Endodermal cell (in vitro differentiated cells): ENCODE measurements around the gene CAPNS1. TPM values are rescaled to one million over a fixed set of nuclear protein-coding genes. Genes with fewer than 3 reads are reported as not detected.

Experiments
- DNase-seq: peaks from one replicate; pipeline ENCODE4 v3.0.0-alpha.2; 2017
- H3K27ac ChIP-seq: 2 replicates; pipeline ENCODE4 v1.5.1; 2013; ENCODE audit warnings: mild to moderate bottlenecking, low read depth, low read length, moderate library complexity
- H3K27me3 ChIP-seq: 2 replicates; pipeline ENCODE4 v1.6.1; 2013; ENCODE audit warnings: mild to moderate bottlenecking, low read length, moderate library complexity; ENCODE audit not compliant: insufficient read depth, control insufficient read depth, poor library complexity, severe bottlenecking
- H3K36me3 ChIP-seq: 2 replicates; pipeline ENCODE4 v1.7.0; 2013; ENCODE audit warnings: mild to moderate bottlenecking, low read length, moderate library complexity; ENCODE audit not compliant: control insufficient read depth, insufficient read depth
- H3K4me1 ChIP-seq: one replicate; pipeline ENCODE4 v1.7.0; 2013; ENCODE audit warnings: low read length; ENCODE audit not compliant: control insufficient read depth, insufficient read depth
- H3K4me3 ChIP-seq: 2 replicates; pipeline ENCODE4 v1.5.1; 2013; ENCODE audit warnings: mild to moderate bottlenecking, low read length, moderate library complexity
- H3K9ac ChIP-seq: 2 replicates; pipeline ENCODE4 v1.6.1; 2013; ENCODE audit warnings: mild to moderate bottlenecking, low read length, moderate library complexity; ENCODE audit not compliant: poor library complexity, severe bottlenecking; ENCODE audit errors: extremely low read depth
- H3K9me3 ChIP-seq: 2 replicates; pipeline ENCODE4 v1.6.1; 2013; ENCODE audit warnings: mild to moderate bottlenecking, low read length, moderate library complexity; ENCODE audit not compliant: control insufficient read depth
- H3K27ac Mint-ChIP-seq: 2 replicates; pipeline ENCODE4 v1.8.0; 2020; ENCODE audit warnings: mixed read lengths
- H3K27me3 Mint-ChIP-seq: 2 replicates; pipeline ENCODE4 v1.8.0; 2021; ENCODE audit warnings: mild to moderate bottlenecking, mixed read lengths; ENCODE audit not compliant: insufficient read depth
- H3K36me3 Mint-ChIP-seq: 2 replicates; pipeline ENCODE4 v1.8.0; 2020; ENCODE audit warnings: low read depth, mixed read lengths
- H3K4me1 Mint-ChIP-seq: 2 replicates; pipeline ENCODE4 v1.8.0; 2020; ENCODE audit warnings: mixed read lengths
- H3K4me3 Mint-ChIP-seq: 2 replicates; pipeline ENCODE4 v1.8.0; 2020; ENCODE audit warnings: mild to moderate bottlenecking, moderate library complexity, mixed read lengths
- H3K9me3 Mint-ChIP-seq: 2 replicates; pipeline ENCODE4 v1.8.0; 2020; ENCODE audit warnings: mild to moderate bottlenecking, mixed read lengths
- WGBS, 2 experiments: methylation state at CpG; one replicate each; pipeline versions ENCODE4 v1.1.5 to v1.1.7; 2013; ENCODE audit warnings: missing lambda C conversion rate in 2 of 2, mixed read lengths in 1 of 2; ENCODE audit not compliant: insufficient coverage in 1 of 2, insufficient read length in 1 of 2; 5-methylcytosine and 5-hydroxymethylcytosine counted together
- long read RNA-seq, 4 experiments: library from polyadenylated mRNA in 2 of 4; library from RNA in 1 of 4; library from capped mRNA in 1 of 4; stranded (forward) in 3 of 4; unstranded in 1 of 4; transcript quantifications; one replicate each; pipeline ENCODE4 v2.0.0, GENCODE V29; 2020 to 2021; ENCODE audit warnings: inconsistent platforms in 1 of 4
- polyA plus RNA-seq, 2 experiments: library from polyadenylated mRNA; stranded (reverse); fragments of 50-300 nt; gene quantifications; one replicate each; pipeline ENCODE4 v1.2.3, GENCODE V29; 2013
- total RNA-seq, 2 donors: library from RNA; stranded (reverse); fragmentation: NEBNext Ultra II Directional in 1 of 2; extraction: Animal tissue kit (Norgen Biotek cat#: 25700) in 1 of 2; gene quantifications; 2 replicates in 1 of 2; 3 replicates in 1 of 2; pipeline ENCODE4 v1.2.1, GENCODE V29; 2021
- TF ChIP-seq, protein P1 (sequence below): fragments of 200-600 bp; sonication (generic); conservative IDR thresholded peaks from 2 replicates; pipeline ENCODE4 v1.5.0; 2021; ENCODE audit warnings: antibody characterized with exemption, mild to moderate bottlenecking

The CAPNS1 gene
- total RNA-seq: 100 to 1,000 TPM; 633 to 714 TPM
- polyA plus RNA-seq (2013, experiment 1 of 2): 405 TPM
- polyA plus RNA-seq (2013, experiment 2 of 2): 436 TPM
- long read RNA-seq, experiment 1, transcript CAPNS1-201 (11 exons, 1,918 nt): major isoform, 44 of 250 reads
- long read RNA-seq, experiment 1, partial matches to known transcripts: 156 of 250 reads
- long read RNA-seq, experiment 1, other reads (novel, unspliced or antisense): 50 of 250 reads
- long read RNA-seq, experiment 2, transcript CAPNS1-201 (11 exons, 1,918 nt): major isoform, 134 of 240 reads
- long read RNA-seq, experiment 2, partial matches to known transcripts: 44 of 240 reads
- long read RNA-seq, experiment 2, other reads (novel, unspliced or antisense): 61 of 240 reads
- long read RNA-seq, experiment 3, partial matches to known transcripts: 2 of 6 reads
- long read RNA-seq, experiment 3, other reads (novel, unspliced or antisense): 4 of 6 reads
- long read RNA-seq, experiment 4, partial matches to known transcripts: 22 of 29 reads
- long read RNA-seq, experiment 4, other reads (novel, unspliced or antisense): 7 of 29 reads

DNA sequence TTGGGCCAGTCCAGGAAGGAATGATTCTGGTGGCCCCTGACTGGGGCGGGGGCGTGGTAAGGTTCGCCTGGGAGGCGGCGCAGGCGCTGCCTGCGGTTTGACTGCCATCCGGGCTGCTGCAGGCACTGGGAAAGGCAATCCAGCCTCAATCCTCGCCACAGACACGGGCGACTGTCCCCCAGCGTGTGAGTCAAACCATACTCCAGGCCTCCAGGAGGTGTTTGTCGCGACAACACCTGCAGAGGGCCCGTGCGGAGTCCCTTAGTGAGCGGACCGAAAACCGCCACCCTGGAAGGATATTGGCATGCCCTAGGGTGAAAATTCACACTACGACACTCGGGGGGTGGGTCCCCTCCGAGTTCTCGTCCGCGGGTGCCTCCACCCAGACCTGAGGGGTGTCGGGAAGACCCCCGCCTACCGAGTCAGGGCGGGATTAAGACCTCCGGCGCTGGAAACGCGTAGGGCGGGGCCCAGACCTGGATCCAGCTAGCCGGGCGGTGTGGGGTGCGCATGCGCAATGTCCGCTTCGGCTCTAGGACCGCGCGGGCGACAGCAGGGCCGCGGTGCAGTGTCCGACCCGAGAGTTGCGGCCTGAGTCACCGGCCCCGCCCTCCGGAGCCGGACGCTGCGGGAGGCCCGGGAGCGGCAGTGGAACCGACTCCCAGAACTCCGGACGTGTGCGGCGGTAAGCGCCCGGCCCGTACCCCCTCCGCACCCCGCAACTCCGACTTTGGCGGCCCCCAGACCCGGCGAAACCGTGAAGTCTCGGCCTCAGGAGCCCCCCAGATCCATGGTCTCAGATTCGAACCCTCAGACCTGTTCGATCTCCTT lies at the start of gene CAPNS1:
CAPNS1 (plus strand) TSS at position 594 of the 831 bp plus-strand sequence. CDS start 946 bp downstream, outside the sequence.
- peak within 1 kb of the TSS; percentile 64 for H3K27ac ChIP-seq

DNA sequence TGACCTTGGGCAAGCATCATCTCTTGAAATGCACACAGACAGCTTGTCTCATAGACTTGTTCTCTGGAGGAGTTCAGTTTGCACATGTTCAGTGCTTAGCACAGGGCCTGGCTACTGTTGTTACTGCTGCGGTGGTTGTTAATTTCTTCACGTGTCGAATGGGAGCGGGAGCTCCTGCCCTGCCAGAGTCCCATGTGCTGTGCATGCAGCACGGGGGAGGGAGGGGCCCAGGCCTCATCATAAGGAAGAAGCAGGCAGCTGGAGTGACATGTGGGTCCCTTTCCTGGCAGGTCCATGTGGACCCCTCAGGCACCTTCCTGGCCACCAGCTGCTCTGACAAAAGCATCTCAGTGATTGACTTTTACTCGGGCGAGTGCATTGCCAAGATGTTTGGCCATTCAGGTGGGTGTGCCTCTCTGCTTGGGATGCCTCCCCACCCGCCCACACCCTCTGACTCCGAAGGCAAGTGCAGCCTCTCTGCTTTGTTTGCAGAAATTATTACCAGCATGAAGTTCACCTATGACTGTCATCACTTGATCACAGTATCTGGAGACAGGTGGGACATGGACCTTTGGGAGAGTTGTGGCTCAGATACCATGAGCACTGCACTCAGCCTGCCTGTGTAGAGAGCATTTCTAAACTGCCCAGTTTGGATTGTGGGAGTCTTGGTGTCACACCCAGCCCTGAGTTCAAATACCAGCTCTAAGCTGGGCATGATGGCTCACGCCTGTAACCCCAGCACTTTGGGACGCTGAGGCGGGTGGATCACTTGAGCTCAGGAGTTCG lies 48.8 kb upstream of the CAPNS1 start:
- Histone ChIP-seq H3K4me1 (no peaks in the 10 kb centered on the region), H3K27ac (no peak overlapping the region), H3K36me3 (peaks cover 55% of the 10 kb centered on the region), H3K9ac (no peak overlapping the region), H3K27me3 (no peaks in the 10 kb centered on the region), H3K4me3 (no peak overlapping the region), H3K9me3 (no peaks in the 10 kb centered on the region)
- no peak for DNase-seq
- Mint-ChIP-seq H3K4me3 (no peak overlapping the region), H3K27me3 (no peaks in the 10 kb centered on the region), H3K36me3 (peaks cover 53% of the 10 kb centered on the region), H3K27ac (no peak overlapping the region), H3K4me1 (no peaks in the 10 kb centered on the region), H3K9me3 (no peaks in the 10 kb centered on the region)
- WGBS, 2 experiments: 85 to 86% methylated on average over 11 to 12 of the region's 13 CpGs
- TF ChIP-seq, protein P1, sequence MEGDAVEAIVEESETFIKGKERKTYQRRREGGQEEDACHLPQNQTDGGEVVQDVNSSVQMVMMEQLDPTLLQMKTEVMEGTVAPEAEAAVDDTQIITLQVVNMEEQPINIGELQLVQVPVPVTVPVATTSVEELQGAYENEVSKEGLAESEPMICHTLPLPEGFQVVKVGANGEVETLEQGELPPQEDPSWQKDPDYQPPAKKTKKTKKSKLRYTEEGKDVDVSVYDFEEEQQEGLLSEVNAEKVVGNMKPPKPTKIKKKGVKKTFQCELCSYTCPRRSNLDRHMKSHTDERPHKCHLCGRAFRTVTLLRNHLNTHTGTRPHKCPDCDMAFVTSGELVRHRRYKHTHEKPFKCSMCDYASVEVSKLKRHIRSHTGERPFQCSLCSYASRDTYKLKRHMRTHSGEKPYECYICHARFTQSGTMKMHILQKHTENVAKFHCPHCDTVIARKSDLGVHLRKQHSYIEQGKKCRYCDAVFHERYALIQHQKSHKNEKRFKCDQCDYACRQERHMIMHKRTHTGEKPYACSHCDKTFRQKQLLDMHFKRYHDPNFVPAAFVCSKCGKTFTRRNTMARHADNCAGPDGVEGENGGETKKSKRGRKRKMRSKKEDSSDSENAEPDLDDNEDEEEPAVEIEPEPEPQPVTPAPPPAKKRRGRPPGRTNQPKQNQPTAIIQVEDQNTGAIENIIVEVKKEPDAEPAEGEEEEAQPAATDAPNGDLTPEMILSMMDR: no peak

More for the DNA sequence above, at the start of gene CAPNS1:
- Histone ChIP-seq H3K9ac (peak within 1 kb of the TSS; percentile 96), H3K36me3 (peaks cover 27% of the 10 kb centered on the region), H3K27me3 (no peaks in the 10 kb centered on the region), H3K4me1 (no peaks in the 10 kb centered on the region), H3K4me3 (peak within 1 kb of the TSS; percentile 100), H3K9me3 (no peaks in the 10 kb centered on the region)
- Mint-ChIP-seq H3K36me3 (peaks cover 26% of the 10 kb centered on the region), H3K4me1 (peaks cover 13% of the 10 kb centered on the region), H3K4me3 (peak within 1 kb of the TSS; percentile 99), H3K27me3 (peaks cover 5% of the 10 kb centered on the region), H3K27ac (peak within 1 kb of the TSS; percentile 98), H3K9me3 (no peaks in the 10 kb centered on the region)
- DNase-seq: peak; percentile 99
- TF ChIP-seq, protein P1: peak; percentile 66
- WGBS, 2 experiments: 0 to 1% methylated on average over 40 to 75 of the region's 75 CpGs

DNA sequence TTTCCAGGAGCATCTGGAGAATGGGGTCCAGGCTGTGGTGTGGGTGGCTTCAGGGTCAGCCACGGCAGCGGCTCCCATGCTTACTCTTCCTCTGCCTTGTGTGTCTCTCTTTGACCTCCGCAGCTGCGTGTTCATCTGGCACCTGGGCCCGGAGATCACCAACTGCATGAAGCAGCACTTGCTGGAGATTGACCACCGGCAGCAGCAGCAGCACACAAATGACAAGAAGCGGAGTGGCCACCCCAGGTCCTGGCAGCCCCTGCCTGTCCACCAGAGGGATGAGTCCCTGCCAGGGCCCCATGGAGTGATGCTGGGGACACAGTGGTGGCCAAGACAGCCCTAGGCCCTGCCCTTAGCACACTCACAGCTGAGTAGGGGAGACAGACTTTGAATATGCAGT lies 47.3 kb upstream of the CAPNS1 start:
- no peaks in the 10 kb centered on the region for H3K9me3 Mint-ChIP-seq
- no peak overlapping the region for H3K27ac Mint-ChIP-seq
- peaks cover 62% of the 10 kb centered on the region for H3K36me3 ChIP-seq
- TF ChIP-seq, protein P1: no peak
- H3K9ac ChIP-seq: no peak overlapping the region
- H3K9me3 ChIP-seq: no peaks in the 10 kb centered on the region
- H3K27ac ChIP-seq: no peak overlapping the region
- H3K27me3 Mint-ChIP-seq: no peaks in the 10 kb centered on the region
- H3K4me1 ChIP-seq: no peaks in the 10 kb centered on the region
- DNase-seq: no peak
- H3K4me3 Mint-ChIP-seq: no peak overlapping the region
- H3K4me3 ChIP-seq: no peak overlapping the region
- 88 to 97% methylated on average over 6 to 7 of the region's 7 CpGs for WGBS, 2 experiments
- H3K36me3 Mint-ChIP-seq: peaks cover 52% of the 10 kb centered on the region
- H3K4me1 Mint-ChIP-seq: no peaks in the 10 kb centered on the region
- no peaks in the 10 kb centered on the region for H3K27me3 ChIP-seq
